HCT116 (cell line): ENCODE results near the gene ATP1B3.
"Not testable (repeated sequence)": the region's sequence is repeated elsewhere in the genome, so short reads cannot be mapped to it uniquely, and the experiment has no call there.

Source experiments
- ATF3 ChIP-seq: IDR thresholded peaks from 2 replicates; pipeline ENCODE4 v1.6.1; 2012
- CBX3 ChIP-seq: IDR thresholded peaks from 2 replicates; pipeline ENCODE4 v1.6.1; 2012; ENCODE audit warnings: low read depth
- CEBPB ChIP-seq: IDR thresholded peaks from 2 replicates; pipeline ENCODE4 v1.6.1; 2012; ENCODE audit warnings: low read depth
- CTCF ChIP-seq, 3 experiments: fragments of 200-600 bp in 1 of 3; sonication (generic) in 1 of 3; IDR thresholded peaks in 2 of 3; conservative IDR thresholded peaks in 1 of 3; 2 replicates each; pipeline ENCODE4 v1.5.1; 2012 to 2017; ENCODE audit warnings: low read depth in 2 of 3, low read length in 2 of 3, antibody characterized with exemption in 1 of 3, borderline replicate concordance in 1 of 3, control low read depth in 1 of 3, mild to moderate bottlenecking in 1 of 3, mixed read lengths in 1 of 3, mixed run types in 1 of 3, moderate library complexity in 1 of 3; ENCODE audit not compliant: insufficient read depth in 1 of 3
- EZH2 ChIP-seq: fragments of 200-600 bp; sonication (generic); IDR thresholded peaks from 2 replicates; pipeline ENCODE4 v1.6.1; 2017; ENCODE audit warnings: antibody characterized with exemption, mixed run types
- EZH2phosphoT487 ChIP-seq: fragments of 200-600 bp; IDR thresholded peaks from 2 replicates; pipeline ENCODE4 v1.6.1; 2018; ENCODE audit warnings: antibody characterized with exemption, borderline replicate concordance
- POLR2A ChIP-seq: IDR thresholded peaks from 2 replicates; pipeline ENCODE4 v1.7.0; 2011; ENCODE audit warnings: borderline replicate concordance; ENCODE audit not compliant: insufficient read depth, insufficient read length; ENCODE audit errors: extremely low read depth
- POLR2AphosphoS5 ChIP-seq: IDR thresholded peaks from 2 replicates; pipeline ENCODE4 v1.6.1; 2011; ENCODE audit warnings: mild to moderate bottlenecking, low read depth, low read length, moderate library complexity
- RAD21 ChIP-seq: IDR thresholded peaks from 2 replicates; pipeline ENCODE4 v1.6.1; 2012; ENCODE audit warnings: low read depth, mild to moderate bottlenecking
- REST ChIP-seq: IDR thresholded peaks from 2 replicates; pipeline ENCODE4 v1.6.1; 2012; ENCODE audit warnings: low read depth
- SIN3A ChIP-seq: IDR thresholded peaks from 2 replicates; pipeline ENCODE4 v1.6.1; 2012; ENCODE audit warnings: low read depth
- SRF ChIP-seq: IDR thresholded peaks from 2 replicates; pipeline ENCODE4 v1.6.1; 2012; ENCODE audit warnings: low read depth
- ZBTB33 ChIP-seq: IDR thresholded peaks from 2 replicates; pipeline ENCODE4 v1.6.1; 2011; ENCODE audit warnings: mild to moderate bottlenecking, low read length, moderate library complexity; ENCODE audit not compliant: insufficient replicate concordance; ENCODE audit errors: extremely low read depth

- not testable (repeated sequence) for TF ChIP-seq CTCF (IDR thresholded peaks at IDR 0.05 in 2 of 3, conservative IDR thresholded peaks at IDR 0.05 in 1 of 3; ENCODE audit: borderline replicate concordance in 1 of 3, insufficient read depth in 1 of 3, low read depth in 2 of 3, low read length in 2 of 3); EZH2; POLR2A; EZH2phosphoT487; ATF3; REST; ZBTB33; POLR2AphosphoS5; CBX3; SIN3A; SRF; CEBPB; RAD21
These were observed 49.2 kb downstream of the ATP1B3 start for GRCh38 chr3:141925677-141926076.
